Gastrocnemius medialis (tissue), 4 donors: Measurements from ENCODE around the gene IQSEC2. TPM values are rescaled to one million over a fixed set of nuclear protein-coding genes. Genes with fewer than 3 reads are reported as not detected.

ENCODE experiments used
- ATAC-seq, 2 donors: fragments of 150-250 bp; one replicate each; pipeline ENCODE4 v1.9.1; 2016
- DNase-seq, 2 donors: peaks; one replicate each; pipeline ENCODE4 v3.0.0-alpha.2; 2019
- H3K27ac ChIP-seq, 4 donors: fragments of 200-600 bp; sonication (generic); 1 replicate in 1 of 4; 2 replicates in 3 of 4; pipeline ENCODE4 v1.5.1; 2016 to 2018; ENCODE audit warnings: mild to moderate bottlenecking in 2 of 4, moderate library complexity in 1 of 4
- H3K27me3 ChIP-seq, 3 donors: fragments of 200-600 bp; sonication (generic) in 2 of 3; 1 replicate in 1 of 3; 2 replicates in 2 of 3; pipeline versions ENCODE4 v1.5.1 to v1.6.0; 2016 to 2019; ENCODE audit warnings: mild to moderate bottlenecking in 1 of 3, moderate library complexity in 1 of 3
- H3K36me3 ChIP-seq, 2 donors: fragments of 200-600 bp; sonication (generic) in 1 of 2; one replicate each; pipeline ENCODE4 v1.5.1; 2017 to 2018
- H3K4me1 ChIP-seq, 2 donors: fragments of 200-600 bp; sonication (generic) in 1 of 2; one replicate each; pipeline ENCODE4 v1.5.1; 2016 to 2017; ENCODE audit warnings: mild to moderate bottlenecking in 2 of 2
- H3K4me3 ChIP-seq, 4 donors: fragments of 200-600 bp; sonication (generic) in 3 of 4; 1 replicate in 1 of 4; 2 replicates in 3 of 4; pipeline ENCODE4 v1.5.1; 2016 to 2019; ENCODE audit warnings: mild to moderate bottlenecking in 2 of 4
- H3K9me3 ChIP-seq, 3 donors: fragments of 200-600 bp; sonication (generic) in 2 of 3; 1 replicate in 1 of 3; 2 replicates in 2 of 3; pipeline ENCODE4 v1.5.1; 2016 to 2019
- POLR2A ChIP-seq, 2 donors: fragments of 450-650 bp; IDR thresholded peaks; one replicate each; pipeline ENCODE4 v1.6.1; 2017; ENCODE audit warnings: antibody characterized with exemption in 2 of 2, mild to moderate bottlenecking in 2 of 2, moderate library complexity in 2 of 2
- in situ Hi-C, 4 donors: fragments of 200-750 bp; cut with MboI; loops; one replicate each; pipeline versions ENCODE4 v1.15.0 to v1.8.0; 2017; ENCODE audit warnings: low sequenced_read_pairs in 4 of 4
- intact Hi-C: fragments of 100-400 bp; cut with DNase I; formaldehyde crosslinking; loops from one replicate; pipeline ENCODE4 v1.15.1; 2023; ENCODE audit warnings: low total_unique reads
- total RNA-seq, 4 donors: library from RNA; depleted of rRNA; stranded (reverse); fragments of >200 nt; gene quantifications; one replicate each; pipeline versions ENCODE4 v1.1.0 to v1.2.3, GENCODE V29; 2016
- TF ChIP-seq, protein P1 (sequence below), 5 experiments: fragments of 450-650 bp in 3 of 5; fragments of 200-600 bp in 2 of 5; sonication (generic) in 2 of 5; IDR thresholded peaks in 4 of 5; conservative IDR thresholded peaks in 1 of 5; 1 replicate in 4 of 5; 2 replicates in 1 of 5; pipeline ENCODE4 v1.5.1; 2016 to 2019; ENCODE audit warnings: antibody characterized with exemption in 5 of 5, mild to moderate bottlenecking in 3 of 5, moderate library complexity in 3 of 5

Gene IQSEC2
- total RNA-seq, 4 donors from 2014 or later, result 59.2 to 127 (median 73.9) TPM

DNA sequence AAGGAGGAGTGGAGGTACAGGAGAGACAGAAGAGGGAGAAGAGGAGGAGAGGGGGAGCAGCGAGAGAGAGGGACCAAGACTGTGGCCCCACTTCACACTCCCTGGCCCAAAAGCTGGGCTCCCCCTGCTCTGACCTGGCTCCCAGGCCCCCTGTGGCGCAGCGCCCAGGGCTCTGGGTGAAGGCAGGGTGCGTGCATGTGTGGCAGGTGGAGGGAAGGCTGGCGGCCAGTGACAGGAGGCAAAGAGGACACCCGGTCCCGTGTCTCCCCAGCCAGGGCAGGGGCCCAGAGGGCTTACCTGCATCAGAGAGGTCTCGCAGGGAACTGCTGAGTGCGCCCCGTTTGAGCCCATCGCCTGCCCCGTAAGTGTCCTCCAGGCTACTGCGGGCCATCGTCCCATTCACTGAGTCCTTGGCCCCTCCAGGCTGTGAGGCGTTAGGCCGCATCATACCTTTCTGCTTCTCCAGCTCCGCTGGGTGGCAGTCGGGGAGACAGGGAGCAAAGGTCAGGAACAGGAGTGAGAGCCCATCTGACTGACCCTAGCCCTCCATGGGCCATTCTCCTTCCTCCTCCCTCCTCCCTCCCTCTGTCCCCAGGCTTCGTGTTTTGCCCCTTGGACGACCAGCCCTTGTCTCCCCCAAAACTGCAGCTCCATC, 45.2 kb downstream of the IQSEC2 start:
- TF ChIP-seq POLR2A (IDR thresholded peaks at IDR 0.05), result no peak
- TF ChIP-seq, protein P1, sequence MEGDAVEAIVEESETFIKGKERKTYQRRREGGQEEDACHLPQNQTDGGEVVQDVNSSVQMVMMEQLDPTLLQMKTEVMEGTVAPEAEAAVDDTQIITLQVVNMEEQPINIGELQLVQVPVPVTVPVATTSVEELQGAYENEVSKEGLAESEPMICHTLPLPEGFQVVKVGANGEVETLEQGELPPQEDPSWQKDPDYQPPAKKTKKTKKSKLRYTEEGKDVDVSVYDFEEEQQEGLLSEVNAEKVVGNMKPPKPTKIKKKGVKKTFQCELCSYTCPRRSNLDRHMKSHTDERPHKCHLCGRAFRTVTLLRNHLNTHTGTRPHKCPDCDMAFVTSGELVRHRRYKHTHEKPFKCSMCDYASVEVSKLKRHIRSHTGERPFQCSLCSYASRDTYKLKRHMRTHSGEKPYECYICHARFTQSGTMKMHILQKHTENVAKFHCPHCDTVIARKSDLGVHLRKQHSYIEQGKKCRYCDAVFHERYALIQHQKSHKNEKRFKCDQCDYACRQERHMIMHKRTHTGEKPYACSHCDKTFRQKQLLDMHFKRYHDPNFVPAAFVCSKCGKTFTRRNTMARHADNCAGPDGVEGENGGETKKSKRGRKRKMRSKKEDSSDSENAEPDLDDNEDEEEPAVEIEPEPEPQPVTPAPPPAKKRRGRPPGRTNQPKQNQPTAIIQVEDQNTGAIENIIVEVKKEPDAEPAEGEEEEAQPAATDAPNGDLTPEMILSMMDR (IDR thresholded peaks at IDR 0.05 in 4 of 5, conservative IDR thresholded peaks at IDR 0.05 in 1 of 5), result no peak
- H3K27ac ChIP-seq, result no peak overlapping the region
- ATAC-seq (no peak), DNase-seq (no peak)
- no peaks in the 10 kb centered on the region for H3K4me1 ChIP-seq
- in situ Hi-C loops (no loop called here), intact Hi-C loops (no loop called here)
- peaks cover 0 to 3% (median 0%) of the 10 kb centered on the region in 3 donors for H3K27me3 ChIP-seq
- no peak overlapping the region for H3K4me3 ChIP-seq
- no peaks in the 10 kb centered on the region for H3K9me3 ChIP-seq
- H3K36me3 ChIP-seq, result peaks cover 0 to 20% of the 10 kb centered on the region in 2 donors

DNA sequence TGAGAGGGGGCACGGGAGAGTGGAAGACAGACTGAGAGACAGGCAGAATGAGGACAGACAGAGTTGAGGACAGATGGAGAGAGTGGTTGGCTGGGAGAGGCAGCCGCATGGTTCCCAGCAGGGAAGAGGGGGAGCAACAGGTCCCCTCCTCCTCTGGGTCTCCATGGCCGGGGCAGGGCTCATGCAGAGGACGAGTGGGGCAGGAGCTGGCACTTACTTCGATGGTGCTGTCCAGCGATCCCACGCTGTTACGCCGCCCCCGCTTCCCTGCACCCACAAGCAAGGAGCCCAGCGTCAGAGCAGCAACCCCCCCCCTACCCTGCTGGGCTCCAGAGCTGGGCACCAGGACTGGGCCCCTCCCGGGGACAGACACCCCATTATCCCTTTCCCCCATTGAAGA, 45.8 kb downstream of the IQSEC2 start:
- no peak for DNase-seq
- intact Hi-C loops, result no loop called here
- Histone ChIP-seq H3K27me3 (peaks cover 0 to 3% (median 0%) of the 10 kb centered on the region in 3 donors), H3K9me3 (no peaks in the 10 kb centered on the region), H3K36me3 (peaks cover 0 to 20% of the 10 kb centered on the region in 2 donors), H3K4me1 (no peaks in the 10 kb centered on the region), H3K4me3 (no peak overlapping the region), H3K27ac (no peak overlapping the region)
- no peak for TF ChIP-seq POLR2A (IDR thresholded peaks at IDR 0.05)
- TF ChIP-seq, protein P1 (IDR thresholded peaks at IDR 0.05 in 4 of 5, conservative IDR thresholded peaks at IDR 0.05 in 1 of 5), result no peak
- ATAC-seq, result no peak
- in situ Hi-C loops, result no loop called here

DNA sequence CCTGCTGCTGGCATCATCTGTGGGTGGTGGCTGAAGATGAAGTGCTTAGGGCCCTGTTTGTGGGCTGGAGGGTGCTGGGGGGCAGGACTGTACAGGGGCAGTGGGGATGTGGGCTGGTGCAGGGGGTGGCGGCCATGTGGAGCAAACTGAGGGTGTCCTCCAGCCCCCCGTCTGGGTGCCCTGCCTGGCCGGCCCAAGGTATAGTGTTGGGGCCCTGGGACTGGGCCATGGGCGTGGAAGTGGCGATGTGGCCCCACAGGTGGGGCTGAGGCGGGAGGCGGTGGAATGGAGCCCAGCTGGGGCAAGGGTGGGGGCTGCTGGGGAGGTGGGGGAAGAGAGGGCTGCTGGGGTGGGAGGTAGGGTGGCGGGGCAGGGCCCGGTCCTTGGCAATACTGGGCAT, 46.9 kb downstream of the IQSEC2 start:
- no peaks in the 10 kb centered on the region for H3K9me3 ChIP-seq
- ATAC-seq (no peak), DNase-seq (no peak)
- TF ChIP-seq POLR2A (IDR thresholded peaks at IDR 0.05), result no peak
- TF ChIP-seq, protein P1 (IDR thresholded peaks at IDR 0.05 in 4 of 5, conservative IDR thresholded peaks at IDR 0.05 in 1 of 5), result no peak
- H3K27me3 ChIP-seq, result peaks cover 0 to 3% (median 0%) of the 10 kb centered on the region in 3 donors
- H3K27ac ChIP-seq, result no peak overlapping the region
- no peaks in the 10 kb centered on the region for H3K4me1 ChIP-seq
- no peak overlapping the region for H3K4me3 ChIP-seq
- in situ Hi-C loops, result no loop called here
- intact Hi-C loops, result no loop called here
- peaks cover 0 to 14% of the 10 kb centered on the region in 2 donors for H3K36me3 ChIP-seq

DNA sequence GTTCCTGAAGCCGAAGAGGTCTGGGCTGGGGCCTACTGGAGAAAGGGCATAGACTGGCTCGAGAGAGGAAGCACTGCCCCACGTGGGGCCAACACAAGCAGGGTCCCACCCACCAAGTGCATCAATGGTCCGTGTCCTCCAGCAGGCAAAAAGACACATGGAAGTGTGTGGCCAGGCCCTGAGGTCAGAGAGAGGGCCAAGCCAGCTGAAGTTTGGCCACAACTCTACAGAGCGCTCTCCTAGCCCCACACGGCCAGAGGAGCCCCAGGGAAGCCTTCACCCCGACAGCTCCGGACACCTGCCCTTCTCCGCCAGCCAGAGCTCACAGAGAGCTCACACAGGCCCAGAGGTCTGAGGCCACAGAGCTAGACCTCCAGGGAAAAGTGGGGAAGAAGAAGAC, 47.8 kb downstream of the IQSEC2 start:
- TF ChIP-seq, protein P1 (IDR thresholded peaks at IDR 0.05 in 4 of 5, conservative IDR thresholded peaks at IDR 0.05 in 1 of 5), result no peak
- no peak for TF ChIP-seq POLR2A (IDR thresholded peaks at IDR 0.05)
- Histone ChIP-seq H3K9me3 (no peaks in the 10 kb centered on the region), H3K27me3 (no peaks in the 10 kb centered on the region), H3K36me3 (peaks cover 0 to 14% of the 10 kb centered on the region in 2 donors), H3K27ac (no peak overlapping the region), H3K4me1 (no peaks in the 10 kb centered on the region), H3K4me3 (no peak overlapping the region)
- ATAC-seq (no peak), DNase-seq (no peak)
- in situ Hi-C loops (no loop called here), intact Hi-C loops (no loop called here)

DNA sequence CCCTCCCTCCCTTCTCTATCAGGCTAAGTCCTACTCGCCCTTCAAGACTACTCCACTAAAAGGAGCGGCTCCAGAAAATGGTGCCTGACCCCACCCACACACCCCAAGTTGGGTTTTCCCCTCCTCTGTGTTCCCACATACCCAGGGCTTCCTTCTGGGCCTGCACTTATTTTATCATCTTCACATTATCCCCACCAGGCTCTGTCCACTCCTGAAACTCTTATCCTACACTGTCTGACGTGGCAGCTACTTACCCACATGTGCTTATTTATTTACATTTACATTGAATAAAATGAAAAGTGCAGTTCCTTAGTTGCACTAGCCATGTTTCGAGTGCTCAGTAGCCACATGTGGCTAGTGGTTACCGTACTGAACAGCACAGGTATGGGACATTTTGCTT, 51.3 kb downstream of the IQSEC2 start:
- intact Hi-C loops (no loop called here), in situ Hi-C loops (no loop called here)
- Histone ChIP-seq H3K27ac (no peak overlapping the region), H3K36me3 (no peaks in the 10 kb centered on the region), H3K4me3 (no peak overlapping the region), H3K9me3 (no peaks in the 10 kb centered on the region), H3K4me1 (peaks cover 0 to 6% of the 10 kb centered on the region in 2 donors), H3K27me3 (no peaks in the 10 kb centered on the region)
- ATAC-seq, result no peak
- TF ChIP-seq POLR2A (IDR thresholded peaks at IDR 0.05), result no peak
- TF ChIP-seq, protein P1 (IDR thresholded peaks at IDR 0.05 in 4 of 5, conservative IDR thresholded peaks at IDR 0.05 in 1 of 5), result no peak
- no peak for DNase-seq
